ENCODE measurements around the gene CENPT. TPM values are rescaled to one million over a fixed set of nuclear protein-coding genes. Genes with fewer than 3 reads are reported as not detected.
"Not testable (repeated sequence)": the region's sequence is repeated elsewhere in the genome, so short reads cannot be mapped to it uniquely, and the experiment has no call there.

CENPT gene
- polyA plus RNA-seq, 1 donor, result 36.6 TPM

GRCh38 chr16:67873435-67874370, 26.2 kb upstream of the CENPT start:
- DNase-seq, result no peak

- DNase-seq, result peak; percentile 84
Measured at GRCh38 chr16:67872631-67873434, 25.3 kb upstream of the CENPT start, which contains the start of gene EDC4. EDC4 (plus strand) TSS chr16:67873052; CDS start chr16:67873262, 210 bp downstream.

- DNase-seq, result no peak
Measured at GRCh38 chr16:67872131-67872630, 24.7 kb upstream of the CENPT start.

- DNase-seq, result no peak
Measured at GRCh38 chr16:67871256-67871655, 23.8 kb upstream of the CENPT start.

GRCh38 chr16:67869653-67870052, 22.2 kb upstream of the CENPT start:
- DNase-seq, result no peak

GRCh38 chr16:67868290-67868689, 20.8 kb upstream of the CENPT start:
- no peak for DNase-seq

- no peak for DNase-seq
Measured at GRCh38 chr16:67865318-67865717, 17.8 kb upstream of the CENPT start.

- DNase-seq, result no peak
Measured at GRCh38 chr16:67864594-67864993, 17.1 kb upstream of the CENPT start.

GRCh38 chr16:67864044-67864443, 16.6 kb upstream of the CENPT start:
- DNase-seq, result not testable (repeated sequence)

- DNase-seq, result peak; percentile 77
Measured at GRCh38 chr16:67862623-67863583, 15.4 kb upstream of the CENPT start.

GRCh38 chr16:67861877-67862276, 14.4 kb upstream of the CENPT start:
- no peak for DNase-seq

GRCh38 chr16:67860589-67861398, 13.3 kb upstream of the CENPT start:
- DNase-seq, result no peak

GRCh38 chr16:67858500-67858899, 11.0 kb upstream of the CENPT start:
- no peak for DNase-seq

- no peak for DNase-seq
Measured at GRCh38 chr16:67857547-67858233, 10.2 kb upstream of the CENPT start.

GRCh38 chr16:67856927-67857546, 9.5 kb upstream of the CENPT start:
- DNase-seq, result no peak

- no peak for DNase-seq
Measured at GRCh38 chr16:67855789-67856188, 8.3 kb upstream of the CENPT start.

GRCh38 chr16:67853670-67854069, 6.2 kb upstream of the CENPT start:
- DNase-seq, result no peak

GRCh38 chr16:67848118-67848517, 625 bp upstream of the CENPT start:
- no peak for DNase-seq

GRCh38 chr16:67846320-67847063, 1.0 kb downstream of the CENPT start, which contains the start of gene NUTF2:
NUTF2 (plus strand) TSS chr16:67846933; CDS start chr16:67865131, 18,198 bp downstream.
- peak; percentile 97 for DNase-seq

Data from hindlimb muscle (tissue), 1 donor.